GM21528 (cell line): ENCODE results near the gene WBP1L.
"Not testable (repeated sequence)": the region's sequence is repeated elsewhere in the genome, so short reads cannot be mapped to it uniquely, and the experiment has no call there.

ENCODE experiments used
- ATAC-seq: cut with Tn5 transposase; IDR thresholded peaks from one replicate; pipeline ENCODE4 v1.9.1; 2021; ENCODE audit warnings: mild to moderate bottlenecking, moderate library complexity; ENCODE audit not compliant: unreplicated experiment, low FRiP score

WBP1L gene

DNA sequence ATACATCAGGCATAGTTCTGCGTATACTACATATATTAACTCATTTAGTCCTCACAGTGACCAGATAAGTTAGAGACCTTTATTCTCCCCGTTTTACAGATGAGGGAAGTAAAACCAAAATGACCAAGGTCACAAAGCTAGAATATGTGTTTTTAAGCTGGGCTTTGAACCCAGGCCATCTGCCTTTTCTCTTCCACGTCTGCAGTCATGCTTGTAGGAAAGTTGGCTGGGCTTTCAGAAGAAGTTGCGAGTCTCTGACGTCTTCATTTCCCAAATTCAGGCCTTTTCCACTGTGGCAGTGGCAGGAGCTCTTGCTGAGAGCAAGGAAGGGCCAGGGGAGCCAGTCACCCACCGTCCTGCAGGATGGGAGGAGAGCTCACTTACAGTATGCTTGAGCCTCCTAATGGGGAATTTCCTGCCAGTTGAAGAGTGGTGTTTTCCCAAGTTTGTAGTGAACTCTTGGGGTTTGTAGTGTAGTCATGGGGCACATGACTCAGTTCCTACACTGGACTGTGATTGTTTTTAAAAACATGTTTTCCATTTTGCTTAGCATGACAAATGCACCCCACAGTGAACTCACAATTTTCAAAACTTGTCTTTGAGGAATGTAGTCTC, 59.3 kb downstream of the WBP1L start:
- ATAC-seq, result no peak

DNA sequence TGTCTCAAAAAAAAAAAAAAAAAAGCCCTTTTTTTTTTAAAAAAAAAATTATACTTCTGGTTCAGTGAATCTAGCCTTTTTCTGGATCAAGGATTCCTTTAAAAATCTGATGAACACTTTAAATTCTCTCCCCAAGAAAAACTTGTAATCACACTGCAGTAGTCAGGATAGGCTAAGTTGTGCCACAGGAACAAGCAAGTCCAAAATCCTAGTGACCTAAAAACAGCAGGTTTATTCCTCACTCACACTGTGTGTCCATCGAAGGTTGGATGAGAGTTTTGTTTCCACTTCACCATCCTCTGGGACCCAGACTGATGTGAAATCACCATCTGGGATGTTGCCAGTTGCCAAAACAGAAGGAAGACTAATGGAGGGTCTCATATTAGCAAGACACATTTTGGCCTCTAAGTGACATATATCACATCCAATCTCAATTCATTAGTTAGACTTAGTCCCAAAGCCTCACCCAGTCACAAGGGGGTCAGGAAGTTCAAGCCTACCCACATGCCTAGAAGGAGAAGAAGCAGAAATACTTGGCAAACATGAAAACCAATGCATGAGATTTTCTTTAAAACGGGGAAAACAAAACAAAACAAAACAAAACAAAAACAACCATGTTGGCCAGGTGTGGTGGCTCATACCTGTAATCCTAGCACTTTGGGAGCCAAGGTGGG, 60.8 kb downstream of the WBP1L start:
- no peak for ATAC-seq

GRCh38 chr10:102808380-102808779, 64.6 kb downstream of the WBP1L start:
- no peak for ATAC-seq

DNA sequence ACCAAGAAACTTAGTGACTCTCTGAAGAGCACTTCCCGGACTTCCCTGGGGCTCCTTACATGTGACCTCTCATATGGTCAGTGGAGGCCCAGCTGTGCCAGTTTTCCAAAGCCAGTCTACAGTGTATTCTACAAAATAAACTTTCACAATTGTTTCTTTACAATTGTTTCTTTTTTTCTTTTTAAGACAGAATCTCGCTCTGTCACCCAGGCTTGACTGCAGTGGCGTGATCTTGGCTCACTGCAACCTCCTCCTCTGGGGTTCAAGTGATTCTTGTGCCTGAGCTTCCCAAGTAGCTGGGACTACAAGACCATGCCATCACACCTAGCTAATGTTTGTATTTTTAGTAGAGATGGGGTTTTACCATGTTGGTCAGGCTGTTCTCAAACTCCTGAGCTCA, 67.6 kb downstream of the WBP1L start:
- ATAC-seq, result no peak

GRCh38 chr10:102812231-102812876, 68.6 kb downstream of the WBP1L start:
- no peak for ATAC-seq

- ATAC-seq, result no peak
Observed at GRCh38 chr10:102813017-102813541, 69.3 kb downstream of the WBP1L start.

- ATAC-seq, result no peak
Observed at GRCh38 chr10:102813734-102814452, 70.1 kb downstream of the WBP1L start.

GRCh38 chr10:102814453-102814871, 70.7 kb downstream of the WBP1L start:
- no peak for ATAC-seq

DNA sequence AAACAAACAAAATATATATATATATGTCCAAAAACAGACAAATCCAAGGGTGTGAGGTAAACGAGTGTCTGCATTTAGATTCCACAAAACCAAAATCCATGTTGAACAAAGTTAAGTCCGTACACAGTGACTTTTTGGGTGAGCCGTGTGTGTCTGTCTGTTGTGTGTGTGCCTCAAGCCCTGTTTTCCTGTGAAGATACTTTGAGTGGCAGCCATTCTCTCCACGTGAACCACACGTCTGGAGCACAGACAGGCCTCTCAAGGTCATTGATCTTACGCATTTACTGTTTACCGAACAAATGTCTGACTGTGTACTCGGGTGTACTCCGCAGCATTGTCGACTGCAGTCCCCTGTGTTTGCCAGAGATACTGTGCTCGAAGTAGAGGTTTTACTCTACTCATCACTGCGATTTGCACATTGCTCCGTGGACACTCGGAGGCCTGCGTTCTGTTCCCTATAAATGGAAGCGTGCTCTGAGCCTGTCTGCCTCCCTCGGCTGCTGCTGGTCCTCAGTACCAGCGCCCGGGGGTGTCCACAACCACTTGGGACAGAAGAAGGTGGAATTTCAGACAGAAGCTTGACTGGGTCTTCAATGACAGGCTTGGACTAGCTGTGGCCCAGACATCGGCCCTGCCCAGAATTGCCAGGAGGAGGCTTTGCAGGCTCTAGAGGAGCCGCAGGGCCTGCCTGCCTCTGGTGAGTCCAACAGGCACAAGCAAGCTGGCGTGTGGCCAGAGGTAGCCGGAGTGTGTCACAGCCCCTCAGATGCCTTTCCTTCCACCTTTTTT, 71.3 kb downstream of the WBP1L start:
- no peak for ATAC-seq

- ATAC-seq, result no peak
Observed at GRCh38 chr10:102815790-102816549, 72.2 kb downstream of the WBP1L start.

DNA sequence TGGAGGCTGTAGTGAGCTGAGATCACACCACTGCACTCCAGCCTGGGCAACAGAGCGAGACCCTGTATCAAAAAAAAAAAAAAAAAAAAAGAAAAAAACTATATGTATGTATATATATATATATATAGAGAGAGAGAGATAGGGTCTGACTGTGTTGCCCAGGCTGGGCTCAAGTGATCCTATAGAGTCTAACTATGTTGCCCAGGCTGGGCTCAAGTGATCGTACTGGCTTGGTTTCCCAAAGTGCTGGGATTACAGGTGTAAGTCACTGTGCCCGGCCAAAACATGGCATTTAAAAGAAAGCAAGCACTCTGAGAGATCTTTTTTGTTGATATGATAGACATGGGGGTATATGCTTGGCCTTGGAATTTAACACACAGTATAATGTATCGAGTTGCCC, 73.4 kb downstream of the WBP1L start:
- no peak for ATAC-seq

DNA sequence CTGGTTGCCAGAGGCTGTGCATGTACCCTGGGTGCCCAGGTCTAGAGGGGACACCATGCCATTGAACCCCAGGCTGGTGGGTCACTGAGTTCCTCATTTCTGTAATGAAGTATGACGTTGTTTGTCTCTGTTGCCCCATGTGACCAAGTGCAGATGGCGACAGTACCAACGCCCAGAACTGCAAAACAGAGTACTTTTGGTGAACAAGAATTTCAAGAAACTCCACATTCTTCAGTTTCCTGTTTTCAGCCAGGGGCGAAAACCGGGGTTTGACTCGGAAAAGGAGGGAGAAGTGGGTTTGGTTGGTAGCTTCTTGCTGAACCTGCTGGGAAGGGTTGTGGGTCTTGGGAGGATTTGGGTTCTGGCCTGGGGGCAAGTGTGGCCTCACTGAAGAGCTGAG, 75.3 kb downstream of the WBP1L start:
- no peak for ATAC-seq

GRCh38 chr10:102820008-102820407, 76.3 kb downstream of the WBP1L start:
- ATAC-seq, result not testable (repeated sequence)

DNA sequence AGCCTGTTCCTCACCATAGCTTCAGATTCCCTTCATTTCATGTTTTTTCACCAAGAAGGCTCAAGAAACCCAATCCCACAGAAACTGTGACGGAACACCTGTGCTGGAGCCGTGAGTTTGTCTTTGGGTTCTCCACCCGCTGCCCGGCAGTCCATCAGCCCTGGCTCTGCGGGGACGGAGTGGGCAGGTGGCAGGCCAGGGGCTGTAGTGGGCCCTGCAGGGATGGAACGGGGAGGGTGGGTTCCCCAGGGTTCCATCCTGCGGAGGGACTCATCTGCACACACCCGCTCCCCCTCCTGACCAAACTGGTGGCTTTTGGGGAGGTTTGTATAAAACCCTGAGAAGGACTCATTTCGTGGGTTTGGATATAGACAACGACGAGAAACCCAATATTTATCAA, 78.5 kb downstream of the WBP1L start:
- no peak for ATAC-seq

- ATAC-seq, result no peak
Observed at GRCh38 chr10:102824664-102825063, 80.9 kb downstream of the WBP1L start.

DNA sequence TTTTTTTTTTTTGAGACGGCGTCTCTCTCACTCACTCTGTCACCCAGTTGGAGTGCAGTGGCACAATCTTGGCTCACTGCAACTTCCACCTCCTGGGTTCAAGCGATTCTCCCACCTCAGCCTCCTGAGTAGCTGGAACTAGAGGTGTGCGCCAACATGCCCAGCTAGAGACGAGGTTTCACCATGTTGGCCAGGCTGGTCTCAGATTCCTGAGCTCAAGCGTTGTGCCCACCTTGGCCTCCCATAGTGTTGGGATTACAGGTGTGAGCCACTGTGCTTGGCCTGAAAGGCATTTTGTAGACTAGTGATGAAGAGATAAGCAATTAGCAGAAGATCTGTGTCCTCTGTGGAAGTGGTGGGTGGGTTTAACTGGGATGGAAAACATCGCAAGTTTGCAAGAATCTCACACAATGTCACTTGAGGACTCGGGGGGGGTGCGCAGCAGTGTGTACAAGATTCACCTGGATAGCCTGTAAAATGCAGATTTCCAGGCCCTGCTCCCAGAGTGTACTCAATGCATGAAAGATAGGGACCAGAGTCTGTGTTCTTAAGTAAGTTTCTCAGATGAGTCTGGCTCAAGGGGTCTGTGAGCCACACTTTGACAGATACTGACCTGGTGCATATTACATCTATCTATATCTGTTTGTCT, 82.5 kb downstream of the WBP1L start:
- ATAC-seq, result no peak

- no peak for ATAC-seq
Observed at GRCh38 chr10:102827597-102827975, 83.8 kb downstream of the WBP1L start.

GRCh38 chr10:102831322-102832071, 87.7 kb downstream of the WBP1L start:
- ATAC-seq, result no peak
